Loucy (cell line): ENCODE data around the gene MT1HL1.
"Not testable (repeated sequence)": the region's sequence is repeated elsewhere in the genome, so short reads cannot be mapped to it uniquely, and the experiment has no call there.

ENCODE experiments used
- H2AFZ ChIP-seq: fragments of 200-600 bp; sonication (generic); 2 replicates; pipeline ENCODE4 v1.6.0; 2016; ENCODE audit warnings: antibody characterized with exemption, mild to moderate bottlenecking, low read length, moderate library complexity
- H3F3A ChIP-seq: fragments of 200-600 bp; 2 replicates; pipeline ENCODE4 v1.6.0; 2016; ENCODE audit warnings: antibody characterized with exemption, low read depth, mild to moderate bottlenecking
- H3K27me3 ChIP-seq: fragments of 200-600 bp; sonication (generic); 2 replicates; pipeline ENCODE4 v1.6.1; 2014; ENCODE audit warnings: low read length, mild to moderate bottlenecking; ENCODE audit not compliant: insufficient read depth, poor library complexity, severe bottlenecking
- H3K36me3 ChIP-seq: fragments of 200-600 bp; sonication (generic); 2 replicates; pipeline ENCODE4 v1.6.1; 2016; ENCODE audit warnings: low read length; ENCODE audit not compliant: insufficient read depth
- H3K4me1 ChIP-seq: fragments of 200-600 bp; sonication (generic); 2 replicates; pipeline ENCODE4 v1.5.1; 2014; ENCODE audit warnings: low read length, mild to moderate bottlenecking; ENCODE audit not compliant: insufficient read depth, poor library complexity, severe bottlenecking
- H3K4me2 ChIP-seq: fragments of 200-600 bp; sonication (generic); 2 replicates; pipeline ENCODE4 v1.6.0; 2014; ENCODE audit warnings: antibody characterized with exemption, low read length, low read depth, mild to moderate bottlenecking; ENCODE audit not compliant: poor library complexity, severe bottlenecking
- H3K4me3 ChIP-seq: fragments of 200-600 bp; sonication (generic); 2 replicates; pipeline ENCODE4 v1.5.1; 2014; ENCODE audit warnings: low read length, mild to moderate bottlenecking, mixed read lengths; ENCODE audit not compliant: poor library complexity, severe bottlenecking
- H3K79me2 ChIP-seq: fragments of 200-600 bp; sonication (generic); 2 replicates; pipeline ENCODE4 v1.6.1; 2014; ENCODE audit warnings: low read length; ENCODE audit not compliant: insufficient read depth
- H3K9ac ChIP-seq: fragments of 200-600 bp; sonication (generic); 2 replicates; pipeline ENCODE4 v1.6.0; 2014; ENCODE audit warnings: mild to moderate bottlenecking, low read depth, low read length, moderate library complexity; ENCODE audit not compliant: poor library complexity, severe bottlenecking
- H3K9me2 ChIP-seq: fragments of 200-600 bp; sonication (generic); replicated peaks from 2 replicates; pipeline ENCODE4 v1.6.1; 2016; ENCODE audit warnings: low read depth, low read length, mixed read lengths
- H3K9me3 ChIP-seq: fragments of 200-600 bp; sonication (generic); 2 replicates; pipeline ENCODE4 v1.6.1; 2014; ENCODE audit warnings: mild to moderate bottlenecking, antibody characterized with exemption, low read length, low read depth; ENCODE audit not compliant: insufficient read depth
- H4K20me1 ChIP-seq: fragments of 200-600 bp; sonication (generic); 2 replicates; pipeline ENCODE4 v1.6.0; 2014; ENCODE audit warnings: antibody characterized with exemption, low read length, mild to moderate bottlenecking; ENCODE audit not compliant: insufficient read depth, poor library complexity, severe bottlenecking
- CTCF ChIP-seq: fragments of 200-600 bp; sonication (generic); conservative IDR thresholded peaks from 2 replicates; pipeline ENCODE4 v1.5.1; 2014; ENCODE audit warnings: mild to moderate bottlenecking, antibody characterized with exemption, low read length
- EZH2phosphoT487 ChIP-seq: fragments of 200-600 bp; IDR thresholded peaks from 2 replicates; pipeline ENCODE4 v1.6.1; 2018; ENCODE audit warnings: antibody characterized with exemption, mild to moderate bottlenecking, moderate library complexity, borderline replicate concordance

MT1HL1 gene

GRCh38 chr1:236989290-236990051 is 14.8 kb downstream of the MT1HL1 start:
- Histone ChIP-seq H3K79me2 (no peaks in the 10 kb centered on the region), H3K9me3 (0 out of 2 replicates have a peak, but pooled peaks cover 3% of the 10 kb centered on the region), H3K9me2 (no peaks in the 10 kb centered on the region), H3K27me3 (peaks cover 5% of the 10 kb centered on the region), H3F3A (no peaks in the 10 kb centered on the region), H3K4me1 (no peaks in the 10 kb centered on the region), H3K4me2 (no peak overlapping the region), H3K36me3 (no peaks in the 10 kb centered on the region), H3K9ac (no peak overlapping the region), H3K4me3 (no peak overlapping the region), H4K20me1 (no peaks in the 10 kb centered on the region), H2AFZ (no peak overlapping the region)
- TF ChIP-seq CTCF (no peak), EZH2phosphoT487 (no peak)

- Histone ChIP-seq H2AFZ (no peak overlapping the region), H3K79me2 (no peaks in the 10 kb centered on the region), H3K4me2 (no peak overlapping the region), H3K36me3 (no peaks in the 10 kb centered on the region), H3K9ac (no peak overlapping the region), H3F3A (no peaks in the 10 kb centered on the region), H4K20me1 (no peaks in the 10 kb centered on the region), H3K4me3 (no peak overlapping the region), H3K9me3 (no peaks in the 10 kb centered on the region), H3K27me3 (no peaks in the 10 kb centered on the region), H3K9me2 (no peaks in the 10 kb centered on the region), H3K4me1 (no peaks in the 10 kb centered on the region)
- no peak for TF ChIP-seq EZH2phosphoT487
- TF ChIP-seq CTCF, result no peak
These were observed 20.4 kb downstream of the MT1HL1 start for GRCh38 chr1:236983818-236984217.

- H2AFZ ChIP-seq, result no peak overlapping the region
- no peaks in the 10 kb centered on the region for H3F3A ChIP-seq
These were observed 21.9 kb downstream of the MT1HL1 start for GRCh38 chr1:236982380-236982779.

GRCh38 chr1:236981431-236981830 is 22.8 kb downstream of the MT1HL1 start:
- H3K79me2 ChIP-seq, H3K4me3 ChIP-seq, H3K9ac ChIP-seq, H4K20me1 ChIP-seq, H3K36me3 ChIP-seq, H3K4me2 ChIP-seq, H3K27me3 ChIP-seq, H3K9me2 ChIP-seq, H3F3A ChIP-seq, H3K9me3 ChIP-seq, H2AFZ ChIP-seq, H3K4me1 ChIP-seq: not testable (repeated sequence)

More at GRCh38 chr1:236982380-236982779, 21.9 kb downstream of the MT1HL1 start:
- Histone ChIP-seq H3K9ac (no peak overlapping the region), H3K4me2 (no peak overlapping the region), H3K36me3 (no peaks in the 10 kb centered on the region), H3K4me3 (no peak overlapping the region), H4K20me1 (no peaks in the 10 kb centered on the region), H3K4me1 (no peaks in the 10 kb centered on the region), H3K27me3 (no peaks in the 10 kb centered on the region), H3K9me2 (no peaks in the 10 kb centered on the region), H3K9me3 (no peaks in the 10 kb centered on the region), H3K79me2 (no peaks in the 10 kb centered on the region)
- TF ChIP-seq CTCF, result no peak
- TF ChIP-seq EZH2phosphoT487, result no peak
